Cerebellar cortex (tissue), 1 donor: ENCODE data around the gene EYA4.

Experiments used
- DNase-seq: peaks from one replicate; pipeline ENCODE4 v3.0.0-alpha.2; 2015; ENCODE audit warnings: low spot score

Gene EYA4

DNA sequence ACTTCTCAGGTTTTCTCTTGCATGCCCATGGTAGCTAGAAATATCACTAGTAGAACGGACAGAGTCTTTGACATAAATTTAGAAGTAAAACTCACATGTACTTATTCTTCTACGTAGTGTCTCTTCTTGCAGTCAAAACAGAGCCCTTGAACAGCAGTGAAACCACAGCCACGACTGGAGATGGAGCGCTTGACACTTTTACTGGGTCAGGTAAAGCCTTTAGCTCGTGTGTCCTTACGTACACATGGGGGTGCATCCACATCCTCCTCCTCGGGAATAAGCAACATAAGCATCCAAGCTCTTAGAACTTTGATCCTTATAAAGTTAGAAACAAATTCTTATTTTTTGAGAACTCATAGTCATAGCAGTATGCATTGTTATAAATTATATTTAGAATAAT lies 215.3 kb downstream of the EYA4 start:
- DNase-seq = no peak

DNA sequence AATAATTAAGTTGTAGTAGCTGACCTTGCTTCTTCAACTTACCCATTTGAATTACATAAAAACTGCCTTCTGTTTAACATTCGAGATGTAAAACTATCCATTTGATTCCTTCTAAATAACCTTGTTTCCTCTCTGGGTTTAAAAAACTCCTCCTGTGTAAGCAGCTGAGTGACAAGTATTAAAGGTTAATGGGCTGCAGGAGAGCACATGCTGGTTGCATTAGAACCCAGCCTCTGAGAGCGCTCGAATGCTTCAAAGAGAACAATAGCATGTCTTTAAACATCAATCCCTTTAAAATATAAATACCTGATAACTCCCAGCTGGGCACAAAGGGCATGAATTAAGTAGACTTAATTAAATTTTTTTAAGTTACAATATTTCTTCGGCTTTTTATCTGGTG lies 215.8 kb downstream of the EYA4 start:
- no peak for DNase-seq

DNA sequence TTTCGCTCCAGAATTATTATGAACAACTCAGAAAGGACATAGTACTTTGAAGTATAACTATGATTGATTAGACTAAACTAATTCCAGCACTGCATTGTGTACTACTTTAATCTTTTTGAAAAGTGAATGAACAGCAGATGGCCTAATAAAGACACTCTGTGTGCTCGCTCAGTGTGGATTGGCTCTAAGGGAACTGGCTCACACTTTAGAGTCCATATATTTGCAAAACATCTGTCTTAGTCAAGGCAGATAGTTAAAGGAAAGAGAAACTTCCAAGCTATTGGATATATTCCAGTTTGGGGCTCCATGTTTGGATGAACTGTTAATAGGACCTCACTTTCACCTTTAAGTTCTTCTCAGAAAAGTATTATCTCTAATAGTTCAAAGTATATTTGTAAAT lies 218.9 kb downstream of the EYA4 start:
- DNase-seq = no peak

GRCh38 chr6:133463790-133464189 lies 222.6 kb downstream of the EYA4 start:
- no peak for DNase-seq

DNA sequence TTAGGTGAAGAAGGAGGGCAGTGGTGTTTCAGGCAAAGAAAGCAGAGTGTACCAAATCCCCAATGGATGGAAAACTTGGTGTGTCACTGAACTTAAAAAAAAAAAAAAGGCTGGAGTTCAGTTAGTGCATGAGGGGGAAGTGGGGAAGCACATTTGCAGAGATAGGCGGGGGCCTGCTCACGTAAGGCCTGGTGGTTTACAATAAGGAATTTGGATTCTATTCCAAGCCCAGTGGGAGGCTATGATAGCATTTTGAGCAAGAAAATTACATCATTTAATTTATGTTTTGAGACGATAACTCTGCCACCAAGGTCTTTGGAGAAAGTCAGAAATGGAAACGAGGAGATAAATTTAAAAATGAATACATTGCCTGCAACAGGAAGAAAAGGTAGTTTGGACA lies 225.5 kb downstream of the EYA4 start:
- no peak for DNase-seq

DNA sequence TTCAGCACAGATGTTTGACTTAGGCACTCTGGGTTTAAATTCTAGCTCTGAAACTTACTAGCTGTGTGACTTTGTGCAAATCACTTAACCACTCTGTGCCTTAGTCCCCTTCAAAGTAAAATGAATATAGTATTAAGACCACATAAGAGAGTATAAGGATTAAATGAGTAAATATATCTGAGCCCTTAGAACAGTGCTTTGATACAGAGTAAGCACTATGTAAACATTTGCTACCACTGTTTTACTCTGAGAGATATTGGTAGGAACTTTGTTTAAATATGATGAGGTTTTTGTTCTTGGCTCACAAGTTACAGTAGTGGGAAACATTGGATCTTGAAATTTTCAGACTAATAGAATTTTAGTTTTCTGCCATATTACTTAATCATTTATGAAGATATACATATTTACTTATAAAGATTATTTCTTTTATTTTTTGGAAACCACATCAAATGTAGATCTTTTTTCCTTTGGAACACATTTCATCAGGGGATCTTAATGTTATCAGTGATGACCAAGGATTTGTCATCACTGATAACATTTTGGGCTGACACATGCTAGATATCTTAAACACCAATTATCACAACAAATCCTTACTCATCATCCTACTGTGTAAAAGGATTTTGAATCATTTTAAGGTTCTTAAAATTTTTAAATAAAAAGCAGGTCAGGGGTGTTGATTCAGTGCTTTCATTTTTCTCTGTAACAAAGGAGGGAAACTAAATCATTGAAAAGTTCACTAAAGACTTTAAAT lies 226.2 kb downstream of the EYA4 start:
- no peak for DNase-seq

- DNase-seq = no peak
These were observed 226.8 kb downstream of the EYA4 start for GRCh38 chr6:133467982-133468380.

DNA sequence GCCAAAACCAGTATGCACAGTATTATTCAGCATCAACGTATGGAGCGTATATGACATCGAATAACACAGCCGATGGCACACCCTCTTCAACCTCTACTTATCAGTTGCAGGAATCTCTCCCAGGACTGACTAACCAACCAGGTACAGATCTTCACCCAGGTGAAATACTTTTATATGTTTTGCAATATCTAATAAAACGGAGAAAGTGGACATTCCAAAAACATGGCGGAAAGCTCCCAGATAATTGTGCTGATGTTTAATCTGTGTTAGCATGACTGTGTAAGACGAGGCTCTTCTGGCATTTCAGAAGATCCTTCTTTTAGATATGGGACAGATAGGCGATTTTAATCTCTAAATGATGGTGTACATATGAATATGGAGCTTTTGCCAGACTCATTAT lies 227.4 kb downstream of the EYA4 start:
- no peak for DNase-seq

- no peak for DNase-seq
These were observed 233.4 kb downstream of the EYA4 start for GRCh38 chr6:133474516-133474915.

- no peak for DNase-seq
These were observed 237.5 kb downstream of the EYA4 start for GRCh38 chr6:133478673-133479072.

DNA sequence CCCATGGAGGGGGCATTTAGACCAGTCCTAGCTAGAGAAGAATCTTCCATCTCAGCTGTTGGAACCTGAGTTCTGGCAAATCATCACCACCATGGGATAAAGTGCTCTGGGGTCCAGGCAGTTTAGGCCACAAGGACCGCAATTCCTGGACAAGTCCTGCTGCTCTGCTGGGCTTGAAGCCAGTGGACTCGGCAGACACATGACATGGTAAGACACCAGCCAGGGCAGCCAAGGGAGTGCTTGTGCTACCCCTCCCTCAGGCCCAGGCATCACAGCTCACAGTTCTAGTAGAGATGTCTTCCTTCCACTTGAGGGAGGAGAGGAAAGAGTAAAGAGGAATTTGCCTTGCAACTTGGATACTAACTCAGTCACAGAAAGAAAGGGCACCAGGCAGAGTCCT lies 246.0 kb downstream of the EYA4 start:
- no peak for DNase-seq

GRCh38 chr6:133495205-133495903 lies 254.2 kb downstream of the EYA4 start:
- no peak for DNase-seq

GRCh38 chr6:133499662-133500061 lies 258.5 kb downstream of the EYA4 start:
- DNase-seq = no peak

DNA sequence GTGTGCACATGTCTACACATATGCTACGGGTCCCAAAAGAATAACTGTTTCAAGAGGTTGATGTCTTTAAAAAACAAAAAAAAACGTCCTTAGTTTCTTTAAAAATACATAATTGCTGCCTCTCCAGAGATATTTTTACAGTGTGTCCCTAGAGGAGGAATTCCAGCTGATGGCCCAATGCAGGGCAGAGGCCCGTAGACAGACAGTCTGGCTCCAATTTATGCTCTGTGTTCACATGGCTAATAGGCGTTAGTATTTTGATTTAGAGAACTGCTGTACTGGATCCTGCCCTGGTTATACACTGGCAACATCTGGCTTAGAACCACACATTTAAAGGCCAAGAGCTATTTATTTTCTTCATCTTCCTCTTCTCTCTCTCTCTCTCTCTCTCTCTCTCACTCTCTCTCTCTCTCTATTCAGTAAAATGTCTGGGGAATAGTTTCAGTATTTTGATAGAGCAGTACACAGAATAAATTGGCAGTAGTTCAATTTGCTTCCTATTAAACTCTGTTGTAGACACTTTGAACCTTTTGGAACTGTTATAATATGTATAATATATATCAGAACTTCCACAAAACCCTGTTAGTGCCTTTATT lies 260.6 kb downstream of the EYA4 start:
- no peak for DNase-seq

DNA sequence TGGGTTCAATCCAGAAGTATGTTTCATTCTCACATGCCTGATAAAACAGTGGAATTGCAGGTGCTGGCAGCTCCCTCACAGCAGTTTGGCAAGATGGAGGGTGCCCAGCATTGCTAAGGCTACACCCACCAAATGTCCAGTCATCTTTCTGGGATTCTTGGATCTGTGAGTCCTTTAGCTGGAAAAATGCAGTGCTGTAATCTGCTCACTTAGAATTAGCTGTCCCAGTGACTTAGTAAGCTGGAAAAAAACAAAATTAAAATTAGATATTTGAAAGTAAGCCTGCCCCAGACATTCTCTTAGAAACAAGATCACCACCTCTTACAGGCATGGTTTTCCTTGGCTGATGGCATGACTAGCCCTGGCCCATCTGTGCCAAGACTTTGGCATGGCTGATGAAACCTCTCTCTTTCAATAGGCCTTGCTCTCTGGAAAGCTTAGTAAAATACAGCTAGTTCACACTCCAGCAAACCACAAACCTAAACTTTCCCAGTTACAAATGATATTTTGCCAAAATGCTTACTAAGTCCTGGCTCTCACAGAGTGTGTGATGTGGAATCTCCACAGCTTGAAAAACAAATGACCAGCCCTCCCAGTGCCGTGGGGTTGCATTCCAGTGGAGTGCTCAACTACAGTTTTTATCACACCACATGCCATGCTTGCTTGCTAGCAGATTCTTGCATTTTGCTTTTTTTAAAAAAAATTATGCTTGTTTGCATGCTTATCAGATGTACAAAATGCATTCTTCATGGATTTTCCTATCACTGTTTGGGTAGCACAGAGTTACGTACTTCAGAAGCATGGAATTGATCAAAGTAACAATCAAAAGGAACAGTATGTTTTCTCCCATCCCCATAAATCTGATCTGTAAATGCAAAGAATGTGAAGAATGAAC lies 261.5 kb downstream of the EYA4 start:
- no peak for DNase-seq

DNA sequence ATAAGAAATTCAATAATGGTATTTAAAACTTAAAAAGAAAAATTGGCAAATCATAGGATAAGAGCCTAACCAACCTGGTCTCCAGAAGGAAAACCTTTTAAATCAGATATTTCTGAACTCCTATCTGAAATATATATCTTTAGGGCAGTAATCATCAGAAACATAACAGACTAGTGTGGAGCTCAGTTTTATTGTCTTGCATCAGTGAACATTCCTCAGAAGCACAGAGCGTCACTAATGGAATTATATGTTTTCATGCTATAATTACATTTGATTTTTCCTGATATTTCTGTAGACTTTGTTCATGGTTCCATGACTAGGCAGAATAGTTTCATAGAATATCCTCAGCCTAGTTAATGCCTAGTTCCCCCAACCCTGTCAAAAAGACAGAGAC lies 262.2 kb downstream of the EYA4 start:
- no peak for DNase-seq

- DNase-seq = no peak
These were observed 263.0 kb downstream of the EYA4 start for GRCh38 chr6:133504158-133504557.

- DNase-seq = no peak
These were observed 263.6 kb downstream of the EYA4 start for GRCh38 chr6:133504761-133505160.

- DNase-seq = no peak
These were observed 264.5 kb downstream of the EYA4 start for GRCh38 chr6:133505681-133506080.

- peak; percentile 52 for DNase-seq
These were observed 271.4 kb downstream of the EYA4 start for GRCh38 chr6:133512410-133513016.

GRCh38 chr6:133523816-133524215 lies 282.7 kb downstream of the EYA4 start:
- no peak for DNase-seq

DNA sequence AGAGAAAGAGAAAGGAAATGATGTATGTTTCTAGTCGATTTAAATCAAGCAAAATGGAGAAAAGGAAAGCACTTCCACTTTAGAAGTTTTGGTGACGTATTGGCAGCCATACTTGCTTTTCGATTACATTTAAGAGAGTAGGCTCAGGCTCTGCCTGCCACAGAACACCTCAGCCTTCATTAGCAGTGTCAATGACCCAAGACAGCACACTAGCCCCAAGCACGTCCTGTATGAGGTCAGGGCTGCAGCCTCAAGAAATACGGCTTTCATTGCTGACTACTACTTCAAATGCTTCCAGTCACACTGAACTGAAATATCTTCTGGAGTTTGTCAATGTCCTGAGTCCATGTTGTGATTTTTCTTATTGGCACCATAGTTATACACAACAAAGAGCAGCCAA lies 285.3 kb downstream of the EYA4 start:
- DNase-seq = no peak
